HepG2 (cell line): ENCODE measurements around the gene TBL3. TPM values are rescaled to one million over a fixed set of nuclear protein-coding genes. Genes with fewer than 3 reads are reported as not detected.

Source experiments
- ATAC-seq: fragments of 200-7000 bp; cut with Tn5 transposase; 3 replicates; pipeline ENCODE4 v1.9.1; 2020; ENCODE audit warnings: mild to moderate bottlenecking, moderate library complexity
- BruUV-seq: library from RNA; stranded (reverse); fragments of 400-500 nt; replicated peaks from 2 replicates; lab custom pipeline; 2021; lab: Mats Ljungman, UMichigan
- CTCF ChIA-PET: fragments of 300-600 bp; formaldehyde crosslinking; extraction: SDS; loops from one replicate; lab custom pipeline; 2021; ENCODE audit warnings: low total read pairs, inconsistent platforms, low intra/inter-chr PET ratio; lab: Yijun Ruan, JAX
- POLR2A ChIA-PET: fragments of 350-600 bp; sonication (Branson Sonifier 250); formaldehyde crosslinking; loops from one replicate; lab custom pipeline; 2020; ENCODE audit warnings: antibody characterized with exemption, inconsistent platforms; lab: Yijun Ruan, JAX
- DNase-seq: peaks from one replicate; pipeline ENCODE4 v3.0.0-alpha.2; 2015; ENCODE audit warnings: low spot score
- FAIRE-seq: peaks from 3 replicates; lab custom pipeline; 2011; peaks lifted over from hg19 to GRCh38; lab: Jason Lieb, UNC
- H2AFZ ChIP-seq: one replicate; pipeline ENCODE4 v1.6.1; 2011; ENCODE audit warnings: low read length, inconsistent platforms
- H3K27ac ChIP-seq: fragments of 300-600 bp; 3 replicates; pipeline ENCODE4 v1.8.0; 2011; ENCODE audit warnings: mixed run types, mild to moderate bottlenecking, mixed read lengths, low read length, inconsistent platforms; ENCODE audit not compliant: insufficient read depth; ENCODE audit errors: extremely low read length
- H3K27me3 ChIP-seq, 2 experiments: fragments of 200-600 bp in 1 of 2; 2 replicates in 1 of 2; 3 replicates in 1 of 2; pipeline versions ENCODE4 v1.6.0 to v1.8.0; 2011; ENCODE audit warnings: low read length in 2 of 2, mild to moderate bottlenecking in 2 of 2, moderate library complexity in 2 of 2, inconsistent platforms in 1 of 2; ENCODE audit not compliant: insufficient read depth in 2 of 2, control insufficient read depth in 1 of 2
- H3K36me3 ChIP-seq, 2 experiments: fragments of 200-600 bp in 1 of 2; replicated peaks in 1 of 2; 2 replicates in 1 of 2; 3 replicates in 1 of 2; pipeline versions ENCODE4 v1.5.1 to v1.8.0; 2011; ENCODE audit warnings: low read length in 2 of 2, inconsistent platforms in 1 of 2; ENCODE audit not compliant: insufficient read depth in 2 of 2, control insufficient read depth in 1 of 2
- H3K4me1 ChIP-seq: 2 replicates; pipeline ENCODE4 v1.5.1; 2012; ENCODE audit warnings: low read length, inconsistent platforms; ENCODE audit not compliant: insufficient read depth
- H3K4me2 ChIP-seq: 2 replicates; pipeline ENCODE4 v1.6.0; 2011; ENCODE audit warnings: low read depth, low read length, inconsistent platforms
- H3K4me3 ChIP-seq, 3 experiments: fragments of 200-600 bp in 1 of 3; sonication (generic), shearing (Covaris generic) in 1 of 3; replicated peaks in 1 of 3; 2 replicates each; pipeline ENCODE4 v1.5.1; 2011 to 2016; ENCODE audit warnings: low read length in 3 of 3, inconsistent platforms in 2 of 3, low read depth in 2 of 3, mild to moderate bottlenecking in 2 of 3, control low read depth in 1 of 3, mixed read lengths in 1 of 3; ENCODE audit not compliant: insufficient read depth in 1 of 3
- H3K79me2 ChIP-seq: one replicate; pipeline ENCODE4 v1.6.1; 2011; ENCODE audit warnings: low read length, inconsistent platforms; ENCODE audit not compliant: insufficient read depth
- H3K9ac ChIP-seq: 2 replicates; pipeline ENCODE4 v1.6.0; 2011; ENCODE audit warnings: mild to moderate bottlenecking, low read depth, low read length, inconsistent platforms; ENCODE audit not compliant: insufficient read depth
- H3K9me3 ChIP-seq: 2 replicates; pipeline ENCODE4 v1.5.1; 2012; ENCODE audit warnings: mild to moderate bottlenecking, low read length
- H4K20me1 ChIP-seq: 2 replicates; pipeline ENCODE4 v1.6.0; 2011; ENCODE audit warnings: inconsistent platforms, mild to moderate bottlenecking, low read length, moderate library complexity; ENCODE audit not compliant: insufficient read depth
- AHR ChIP-seq: IDR thresholded peaks from 2 replicates; pipeline ENCODE4 v1.6.1; 2018; ENCODE audit warnings: missing genetic modification reagents, missing compliant biosample characterization
- CBX5 ChIP-seq: sonication (generic); formaldehyde crosslinking; IDR thresholded peaks from 2 replicates; pipeline ENCODE4 v1.4.0; 2020; ENCODE audit warnings: missing genetic modification reagents, borderline replicate concordance
- GTF3A ChIP-seq: sonication (generic); formaldehyde crosslinking; conservative IDR thresholded peaks from 2 replicates; pipeline ENCODE4 v1.4.0; 2020; ENCODE audit warnings: mild to moderate bottlenecking, missing genetic modification reagents
- HCFC1 ChIP-seq: fragments of 150-350 bp; IDR thresholded peaks from 2 replicates; pipeline ENCODE4 v1.6.1; 2014; ENCODE audit warnings: low read depth, low read length
- NFIC ChIP-seq: IDR thresholded peaks from 2 replicates; pipeline ENCODE4 v1.6.1; 2012; ENCODE audit warnings: mild to moderate bottlenecking, low read length, inconsistent platforms
- TARDBP ChIP-seq: sonication (generic); formaldehyde crosslinking; IDR thresholded peaks from 2 replicates; pipeline ENCODE4 v1.8.0; 2022; ENCODE audit warnings: mild to moderate bottlenecking, missing genetic modification reagents
- TBX2 ChIP-seq: sonication (generic); formaldehyde crosslinking; IDR thresholded peaks from 2 replicates; pipeline ENCODE4 v1.5.0; 2020; ENCODE audit warnings: missing genetic modification reagents, mild to moderate bottlenecking, borderline replicate concordance
- TMF1 ChIP-seq: sonication (generic); formaldehyde crosslinking; IDR thresholded peaks from 2 replicates; pipeline ENCODE4 v1.8.1; 2022; ENCODE audit warnings: low read depth, missing genetic modification reagents
- ZFX ChIP-seq: sonication (generic); formaldehyde crosslinking; IDR thresholded peaks from 2 replicates; pipeline ENCODE4 v1.4.0; 2020; ENCODE audit warnings: mild to moderate bottlenecking, low read depth, missing genetic modification reagents, moderate library complexity
- ZNF775 ChIP-seq: sonication (generic); formaldehyde crosslinking; IDR thresholded peaks from 2 replicates; pipeline ENCODE4 v1.4.0; 2020; ENCODE audit warnings: missing genetic modification reagents, mild to moderate bottlenecking, moderate library complexity, borderline replicate concordance
- WGBS: methylation state at CpG from one replicate; pipeline ENCODE4 v1.1.6; 2017; ENCODE audit warnings: low lambda C conversion rate; 5-methylcytosine and 5-hydroxymethylcytosine counted together
- in situ Hi-C: cut with HindIII; loops from 2 replicates; pipeline ENCODE4 v1.10.0; 2017; ENCODE audit warnings: low pct_unique_long_range_greater_than_20kb; ENCODE audit not compliant: extremely low pct_ligation_motif_present
- intact Hi-C: fragments of 100-400 bp; cut with micrococcal nuclease; formaldehyde crosslinking; loops from one replicate; pipeline ENCODE4 v1.10.0; 2022; ENCODE audit not compliant: unreplicated experiment
- polyA plus RNA-seq, 8 experiments: library from polyadenylated mRNA; depleted of rRNA in 3 of 8; stranded (reverse) in 7 of 8; unstranded in 1 of 8; fragments of >200 nt; fragmentation: Illumina TruSeq in 4 of 8; extraction: Trizol in 4 of 8; gene quantifications; 2 replicates each; pipeline versions ENCODE4 v1.2.1 to v1.2.3, GENCODE V29; 2011 to 2016; ENCODE audit warnings: low read depth in 4 of 8, missing spikeins in 1 of 8, mixed read lengths in 1 of 8; ENCODE audit not compliant: insufficient read depth in 1 of 8
- total RNA-seq, 5 experiments: library from RNA; depleted of rRNA; stranded (reverse); fragments of >200 nt; fragmentation: Illumina TruSeq; extraction: Trizol; gene quantifications; 2 replicates each; pipeline ENCODE4 v1.2.3, GENCODE V29; 2016; ENCODE audit warnings: low read depth in 1 of 5
- TF ChIP-seq, protein P1 (sequence below): IDR thresholded peaks from 2 replicates; pipeline ENCODE4 v1.6.1; 2018; ENCODE audit warnings: missing genetic modification reagents, mild to moderate bottlenecking, missing compliant biosample characterization
- TF ChIP-seq, protein P2 (sequence below): sonication (generic); formaldehyde crosslinking; IDR thresholded peaks from 2 replicates; pipeline ENCODE4 v1.5.0; 2020; ENCODE audit warnings: mild to moderate bottlenecking, missing genetic modification reagents, borderline replicate concordance
- TF ChIP-seq, protein P3 (sequence below): IDR thresholded peaks from 2 replicates; pipeline ENCODE4 v1.6.1; 2016

TBL3 gene
- total and polyA plus RNA-seq, 2 of the 13 experiments (the other 11 are each of a cell fraction or from before 2014, with no cell fraction given) = 16.8 to 38.0 TPM

DNA sequence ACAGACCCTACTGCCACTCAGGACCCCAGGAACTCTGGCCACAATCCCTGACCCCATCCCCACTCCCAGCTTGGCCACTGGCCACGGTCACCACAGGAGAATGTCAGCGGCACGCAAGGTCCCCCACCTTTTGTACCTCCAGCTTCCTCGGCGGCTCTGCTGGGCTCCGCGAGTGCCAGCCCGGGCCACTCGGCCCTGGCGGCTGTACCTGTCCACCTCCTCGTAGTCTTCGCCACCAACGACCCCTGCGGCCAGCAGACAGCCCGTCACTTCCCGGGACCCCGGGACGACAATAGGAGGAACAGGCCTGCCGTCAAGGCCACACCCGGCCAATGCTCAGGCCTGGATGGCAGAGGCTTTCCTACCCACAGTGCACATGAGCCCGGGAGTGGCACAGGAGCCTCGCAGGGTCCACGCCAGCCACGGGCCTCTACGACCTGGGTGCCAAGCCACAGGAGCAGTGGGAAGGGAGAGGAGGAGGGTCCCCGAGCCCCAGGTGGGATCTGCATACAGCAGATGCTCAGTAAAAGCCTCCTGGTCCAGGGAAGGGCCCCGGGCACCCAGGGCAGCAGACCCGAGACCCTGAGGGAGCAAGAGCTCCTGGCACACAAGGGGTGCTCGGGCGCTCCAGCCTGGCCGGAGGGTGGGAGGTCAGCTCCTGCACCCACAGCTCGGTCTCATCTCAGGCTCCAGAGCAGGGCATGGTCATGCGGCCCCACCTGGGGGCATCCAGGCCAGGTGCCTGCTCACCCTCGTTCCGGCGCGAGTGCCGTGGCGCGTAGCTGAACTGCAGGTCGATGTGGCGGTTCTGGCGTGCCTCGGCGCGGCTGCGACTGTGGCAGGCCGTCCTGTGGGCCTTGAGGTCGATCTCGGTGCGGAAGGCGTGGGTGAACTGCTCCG, 29.9 kb downstream of the TBL3 start:
- BruUV-seq = no TSS peak
- Histone ChIP-seq H3K79me2 (peaks cover 18% of the 10 kb centered on the region), H3K9ac (no peak overlapping the region), H4K20me1 (peaks cover 5% of the 10 kb centered on the region; the same call in 1 of the 2 replicates), H3K27ac (no peak overlapping the region), H3K4me1 (peaks cover 24% of the 10 kb centered on the region), H3K36me3 (peaks cover 29 to 45% of the 10 kb centered on the region in 2 experiments), H3K9me3 (no peaks in the 10 kb centered on the region), H3K27me3 (no peaks in the 10 kb centered on the region), H3K4me2 (no peak overlapping the region), H2AFZ (no peak overlapping the region), H3K4me3 (no peak overlapping the region)
- 97% methylated on average over 42 of the region's 53 CpGs for WGBS
- intact Hi-C loops (no loop called here), in situ Hi-C loops (no loop called here)
- ChIA-PET POLR2A (no interaction called here), CTCF (no interaction called here)
- no peak for FAIRE-seq
- TF ChIP-seq TBX2 (CRISPR knock-in tag) (no peak), AHR (CRISPR knock-in tag) (no peak), CBX5 (CRISPR knock-in tag) (no peak), GTF3A (no peak), ZNF775 (CRISPR knock-in tag) (no peak), NFIC (no peak), TMF1 (CRISPR knock-in tag) (no peak), TARDBP (CRISPR knock-in tag) (no peak), ZFX (no peak), HCFC1 (no peak)
- TF ChIP-seq, protein P1, sequence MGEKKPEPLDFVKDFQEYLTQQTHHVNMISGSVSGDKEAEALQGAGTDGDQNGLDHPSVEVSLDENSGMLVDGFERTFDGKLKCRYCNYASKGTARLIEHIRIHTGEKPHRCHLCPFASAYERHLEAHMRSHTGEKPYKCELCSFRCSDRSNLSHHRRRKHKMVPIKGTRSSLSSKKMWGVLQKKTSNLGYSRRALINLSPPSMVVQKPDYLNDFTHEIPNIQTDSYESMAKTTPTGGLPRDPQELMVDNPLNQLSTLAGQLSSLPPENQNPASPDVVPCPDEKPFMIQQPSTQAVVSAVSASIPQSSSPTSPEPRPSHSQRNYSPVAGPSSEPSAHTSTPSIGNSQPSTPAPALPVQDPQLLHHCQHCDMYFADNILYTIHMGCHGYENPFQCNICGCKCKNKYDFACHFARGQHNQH (CRISPR knock-in tag) = no peak
- TF ChIP-seq, protein P2, sequence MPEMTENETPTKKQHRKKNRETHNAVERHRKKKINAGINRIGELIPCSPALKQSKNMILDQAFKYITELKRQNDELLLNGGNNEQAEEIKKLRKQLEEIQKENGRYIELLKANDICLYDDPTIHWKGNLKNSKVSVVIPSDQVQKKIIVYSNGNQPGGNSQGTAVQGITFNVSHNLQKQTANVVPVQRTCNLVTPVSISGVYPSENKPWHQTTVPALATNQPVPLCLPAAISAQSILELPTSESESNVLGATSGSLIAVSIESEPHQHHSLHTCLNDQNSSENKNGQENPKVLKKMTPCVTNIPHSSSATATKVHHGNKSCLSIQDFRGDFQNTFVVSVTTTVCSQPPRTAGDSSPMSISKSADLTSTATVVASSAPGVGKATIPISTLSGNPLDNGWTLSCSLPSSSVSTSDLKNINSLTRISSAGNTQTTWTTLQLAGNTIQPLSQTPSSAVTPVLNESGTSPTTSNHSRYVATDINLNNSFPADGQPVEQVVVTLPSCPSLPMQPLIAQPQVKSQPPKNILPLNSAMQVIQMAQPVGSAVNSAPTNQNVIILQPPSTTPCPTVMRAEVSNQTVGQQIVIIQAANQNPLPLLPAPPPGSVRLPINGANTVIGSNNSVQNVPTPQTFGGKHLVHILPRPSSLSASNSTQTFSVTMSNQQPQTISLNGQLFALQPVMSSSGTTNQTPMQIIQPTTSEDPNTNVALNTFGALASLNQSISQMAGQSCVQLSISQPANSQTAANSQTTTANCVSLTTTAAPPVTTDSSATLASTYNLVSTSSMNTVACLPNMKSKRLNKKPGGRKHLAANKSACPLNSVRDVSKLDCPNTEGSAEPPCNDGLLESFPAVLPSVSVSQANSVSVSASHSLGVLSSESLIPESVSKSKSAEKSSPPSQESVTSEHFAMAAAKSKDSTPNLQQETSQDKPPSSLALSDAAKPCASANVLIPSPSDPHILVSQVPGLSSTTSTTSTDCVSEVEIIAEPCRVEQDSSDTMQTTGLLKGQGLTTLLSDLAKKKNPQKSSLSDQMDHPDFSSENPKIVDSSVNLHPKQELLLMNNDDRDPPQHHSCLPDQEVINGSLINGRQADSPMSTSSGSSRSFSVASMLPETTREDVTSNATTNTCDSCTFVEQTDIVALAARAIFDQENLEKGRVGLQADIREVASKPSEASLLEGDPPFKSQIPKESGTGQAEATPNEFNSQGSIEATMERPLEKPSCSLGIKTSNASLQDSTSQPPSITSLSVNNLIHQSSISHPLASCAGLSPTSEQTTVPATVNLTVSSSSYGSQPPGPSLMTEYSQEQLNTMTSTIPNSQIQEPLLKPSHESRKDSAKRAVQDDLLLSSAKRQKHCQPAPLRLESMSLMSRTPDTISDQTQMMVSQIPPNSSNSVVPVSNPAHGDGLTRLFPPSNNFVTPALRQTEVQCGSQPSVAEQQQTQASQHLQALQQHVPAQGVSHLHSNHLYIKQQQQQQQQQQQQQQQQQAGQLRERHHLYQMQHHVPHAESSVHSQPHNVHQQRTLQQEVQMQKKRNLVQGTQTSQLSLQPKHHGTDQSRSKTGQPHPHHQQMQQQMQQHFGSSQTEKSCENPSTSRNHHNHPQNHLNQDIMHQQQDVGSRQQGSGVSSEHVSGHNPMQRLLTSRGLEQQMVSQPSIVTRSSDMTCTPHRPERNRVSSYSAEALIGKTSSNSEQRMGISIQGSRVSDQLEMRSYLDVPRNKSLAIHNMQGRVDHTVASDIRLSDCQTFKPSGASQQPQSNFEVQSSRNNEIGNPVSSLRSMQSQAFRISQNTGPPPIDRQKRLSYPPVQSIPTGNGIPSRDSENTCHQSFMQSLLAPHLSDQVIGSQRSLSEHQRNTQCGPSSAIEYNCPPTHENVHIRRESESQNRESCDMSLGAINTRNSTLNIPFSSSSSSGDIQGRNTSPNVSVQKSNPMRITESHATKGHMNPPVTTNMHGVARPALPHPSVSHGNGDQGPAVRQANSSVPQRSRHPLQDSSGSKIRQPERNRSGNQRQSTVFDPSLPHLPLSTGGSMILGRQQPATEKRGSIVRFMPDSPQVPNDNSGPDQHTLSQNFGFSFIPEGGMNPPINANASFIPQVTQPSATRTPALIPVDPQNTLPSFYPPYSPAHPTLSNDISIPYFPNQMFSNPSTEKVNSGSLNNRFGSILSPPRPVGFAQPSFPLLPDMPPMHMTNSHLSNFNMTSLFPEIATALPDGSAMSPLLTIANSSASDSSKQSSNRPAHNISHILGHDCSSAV (CRISPR knock-in tag) = no peak
- TF ChIP-seq, protein P3, sequence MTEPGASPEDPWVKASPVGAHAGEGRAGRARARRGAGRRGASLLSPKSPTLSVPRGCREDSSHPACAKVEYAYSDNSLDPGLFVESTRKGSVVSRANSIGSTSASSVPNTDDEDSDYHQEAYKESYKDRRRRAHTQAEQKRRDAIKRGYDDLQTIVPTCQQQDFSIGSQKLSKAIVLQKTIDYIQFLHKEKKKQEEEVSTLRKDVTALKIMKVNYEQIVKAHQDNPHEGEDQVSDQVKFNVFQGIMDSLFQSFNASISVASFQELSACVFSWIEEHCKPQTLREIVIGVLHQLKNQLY = no peak
- ATAC-seq = no peak
- DNase-seq = no peak
